CD1c-positive myeloid dendritic cell (primary cell): ENCODE measurements around the gene LRRC18.

Experiments
- DNase-seq: peaks from one replicate; pipeline ENCODE4 v3.0.0-alpha.2; 2016; ENCODE audit errors: extremely low spot score

Gene LRRC18

DNA sequence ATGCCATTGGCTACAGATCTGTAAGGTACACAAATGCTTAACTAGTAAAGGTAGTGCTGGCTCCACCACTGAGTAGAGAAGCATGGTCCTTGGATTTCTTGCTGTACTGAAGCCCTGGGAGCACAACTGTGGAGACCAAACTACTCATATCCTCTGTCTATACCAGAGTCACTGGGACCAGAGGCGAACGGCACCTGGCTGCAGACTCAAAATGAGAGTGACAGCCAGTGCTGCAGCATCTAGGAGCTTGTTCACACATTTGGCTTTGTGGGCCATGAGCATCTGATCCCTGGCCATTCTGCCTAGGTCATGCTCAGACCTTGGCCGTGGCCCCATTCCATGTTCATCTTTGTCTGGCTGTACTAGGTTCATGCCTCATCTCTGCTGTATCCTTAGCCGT is 31.9 kb downstream of the LRRC18 start:
- DNase-seq = no peak

DNA sequence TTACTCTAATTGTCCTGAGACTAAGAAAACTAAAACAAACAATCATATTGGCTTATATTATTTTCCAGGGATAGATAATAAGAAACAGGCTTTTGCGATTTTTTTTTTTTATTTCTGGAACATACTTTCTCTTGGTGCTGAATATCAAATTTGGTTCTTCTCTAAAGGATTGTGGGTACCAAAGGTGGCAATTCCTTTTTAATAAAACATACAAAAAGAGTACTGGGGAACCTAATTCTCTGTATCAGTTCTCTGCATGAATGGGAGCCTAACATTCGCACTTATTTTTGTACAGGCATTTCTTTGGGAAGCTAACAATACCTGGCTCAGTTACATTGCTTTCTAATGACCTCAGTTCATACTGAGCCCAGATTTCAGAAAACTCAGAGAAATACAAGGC is 32.8 kb downstream of the LRRC18 start:
- no peak for DNase-seq

DNA sequence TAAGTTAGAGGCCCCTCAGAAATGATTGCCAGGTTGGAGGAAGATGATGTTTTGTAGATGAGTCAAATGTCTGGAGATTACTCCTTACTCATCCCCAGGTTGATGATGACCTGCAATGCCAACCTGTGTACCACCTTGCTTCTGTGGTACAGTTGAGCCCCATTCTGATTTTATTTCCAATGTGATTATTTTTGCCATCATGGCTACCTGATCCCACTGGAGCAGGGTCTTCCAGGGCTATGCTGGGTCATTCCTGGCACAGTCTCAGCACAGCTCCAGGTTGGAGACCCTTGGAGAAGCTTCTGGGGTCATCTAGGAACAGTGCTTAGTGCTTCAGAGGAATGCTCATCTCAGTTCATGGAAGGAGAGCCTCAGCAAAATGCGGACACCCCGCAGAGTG is 34.3 kb downstream of the LRRC18 start:
- no peak for DNase-seq

DNA sequence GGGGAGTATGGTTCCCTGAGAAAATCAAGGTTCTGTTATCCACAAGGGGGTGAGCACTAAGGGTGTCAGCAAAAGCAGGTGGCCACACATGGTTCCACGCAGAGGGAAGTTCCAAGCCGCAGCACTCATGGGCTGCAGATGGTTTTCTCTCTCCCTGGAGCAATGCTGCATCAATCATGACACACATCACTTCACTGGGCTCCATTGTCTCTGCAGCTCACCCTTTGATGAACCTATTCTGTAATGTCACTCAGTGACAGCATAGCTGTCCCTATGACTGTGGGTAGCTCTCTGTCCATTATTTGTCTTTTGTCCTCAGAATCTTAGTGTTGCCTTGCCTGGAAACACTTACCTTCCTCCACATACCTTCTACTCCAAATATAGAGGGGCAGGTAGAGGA is 34.8 kb downstream of the LRRC18 start:
- DNase-seq = no peak

DNA sequence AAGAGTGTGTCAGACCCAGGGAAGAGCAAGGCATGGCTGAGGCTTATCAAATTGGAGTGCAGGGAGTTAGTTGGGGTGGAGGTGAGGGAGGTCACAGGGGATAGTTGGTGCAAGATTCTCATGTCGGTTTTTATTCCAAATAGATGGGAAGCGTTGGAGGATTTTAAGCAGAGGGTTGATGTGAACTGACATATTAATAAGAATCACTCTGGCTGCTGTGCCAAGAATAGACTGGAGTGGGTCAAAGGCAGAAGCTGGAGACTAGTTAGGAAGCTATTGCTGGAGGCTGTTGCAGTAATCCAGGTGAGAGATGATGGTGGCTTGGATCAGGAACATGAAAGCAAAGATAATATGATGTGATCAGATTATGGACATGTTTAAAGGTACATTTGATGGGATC is 36.5 kb downstream of the LRRC18 start:
- no peak for DNase-seq

DNA sequence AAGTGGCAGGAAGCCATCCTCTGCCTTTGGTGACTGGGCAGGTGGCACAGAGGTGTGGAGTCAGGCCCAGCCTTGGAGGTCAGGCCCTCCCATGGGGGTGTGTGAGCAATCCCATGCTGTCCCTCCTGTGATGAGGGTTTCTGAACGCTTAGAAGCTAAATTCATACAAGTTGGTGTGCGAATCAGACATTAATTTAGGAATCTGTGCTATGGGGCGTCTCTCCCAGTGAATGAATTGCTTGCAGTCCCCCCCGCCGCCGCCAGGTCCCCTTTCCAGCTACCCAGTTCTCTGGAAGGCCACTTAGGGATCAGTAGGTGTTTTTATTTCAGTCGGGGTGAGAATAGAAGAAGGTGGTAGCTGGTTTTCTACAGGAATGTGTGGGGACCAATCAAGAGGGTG is 37.5 kb downstream of the LRRC18 start:
- no peak for DNase-seq

DNA sequence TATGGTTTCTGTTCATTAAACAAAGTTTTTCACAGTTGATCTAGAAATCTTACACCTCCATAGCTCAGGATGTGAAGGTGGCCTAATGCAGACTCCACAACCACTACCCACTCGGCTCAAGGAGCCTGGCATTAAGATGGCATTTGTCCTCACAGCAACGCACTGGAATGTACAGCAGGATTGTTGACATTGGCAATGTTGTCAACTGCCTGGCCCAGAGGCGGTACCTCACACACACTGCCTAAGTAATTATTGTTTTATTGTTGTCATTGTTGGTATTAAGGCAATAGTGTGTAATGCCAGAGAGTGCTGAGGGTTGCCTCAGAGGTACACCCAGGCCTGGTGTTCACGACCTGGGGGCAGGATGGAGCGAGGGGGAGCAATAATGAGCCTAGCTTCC is 38.3 kb downstream of the LRRC18 start:
- DNase-seq = no peak

DNA sequence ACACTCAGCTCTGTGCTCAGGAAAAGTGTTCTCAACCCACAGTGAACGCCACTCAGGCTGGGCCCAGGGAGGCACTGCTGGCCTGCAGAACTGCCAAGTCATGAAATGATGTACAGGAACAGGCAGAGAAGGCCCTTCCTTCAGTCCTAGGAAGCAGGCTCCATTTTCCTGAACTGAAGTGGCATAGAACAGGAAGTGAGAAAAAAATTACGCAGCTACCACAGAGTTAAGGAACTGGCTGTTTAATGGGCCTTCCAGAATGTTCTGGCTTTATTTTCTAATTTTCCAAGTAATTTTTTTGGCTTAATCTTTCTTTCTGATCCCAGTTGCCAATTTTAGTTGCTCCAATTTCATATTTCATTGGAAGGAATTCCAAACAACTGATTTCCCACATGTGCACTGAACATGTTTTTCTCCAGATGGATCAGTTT is 39.3 kb downstream of the LRRC18 start:
- peak; percentile 86 for DNase-seq

DNA sequence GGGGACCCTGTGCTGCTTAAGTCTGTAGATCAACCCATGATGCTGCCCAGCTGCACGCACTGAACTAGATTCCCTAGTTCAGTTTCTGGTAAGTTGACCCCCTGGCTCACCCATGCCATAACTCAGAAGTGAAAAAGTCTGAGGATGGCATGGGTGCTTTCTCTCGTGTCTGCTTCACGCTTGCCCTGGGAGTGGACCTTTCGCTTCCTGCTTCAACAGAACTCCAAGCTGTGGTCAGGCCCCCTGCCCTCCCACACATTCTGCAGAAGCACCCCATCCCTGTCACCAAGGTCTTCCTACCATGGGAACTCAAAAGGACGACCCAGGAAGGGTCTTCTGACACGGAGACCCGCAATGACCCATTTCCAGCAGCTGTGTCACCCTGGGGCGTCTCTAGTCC is 39.9 kb downstream of the LRRC18 start:
- peak; percentile 74 for DNase-seq

DNA sequence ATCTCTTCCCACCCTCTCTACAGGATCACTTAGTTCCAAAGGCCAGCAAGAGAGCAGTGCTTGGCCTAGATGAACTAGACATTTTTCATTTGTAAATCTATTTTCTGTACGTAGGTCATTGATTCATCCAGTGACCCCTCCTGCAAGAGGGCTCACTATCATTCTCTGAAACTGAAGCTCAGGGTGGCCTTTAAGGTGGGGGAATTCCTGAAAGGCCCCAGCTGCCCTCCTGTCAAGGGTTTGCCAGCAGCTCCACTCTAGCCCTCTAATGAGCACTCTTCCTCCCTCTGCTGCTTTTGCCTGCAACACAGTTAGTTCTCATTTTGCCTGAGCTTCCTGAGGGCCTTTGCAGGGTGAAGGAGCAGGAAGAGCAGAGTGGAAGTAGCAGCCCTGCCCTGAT is 41.2 kb downstream of the LRRC18 start:
- DNase-seq = peak; percentile 26

DNA sequence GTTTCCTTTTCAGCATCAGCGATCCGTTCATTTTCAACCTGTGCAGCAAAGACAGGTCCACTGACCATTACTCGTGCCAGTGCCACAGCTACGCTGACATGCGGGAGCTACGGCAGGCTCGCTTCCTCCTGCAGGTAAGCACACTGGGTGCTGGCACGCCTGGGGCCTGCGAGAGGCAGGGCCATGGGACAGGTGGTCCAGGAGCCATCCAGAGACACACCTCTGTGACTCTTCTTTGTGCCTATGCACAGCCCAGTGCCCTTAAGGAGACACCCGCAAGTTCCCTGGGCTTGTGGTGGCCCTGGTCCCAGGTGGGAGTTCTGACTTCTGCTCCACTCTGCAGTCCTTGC is 42.2 kb downstream of the LRRC18 start:
- no peak for DNase-seq

DNA sequence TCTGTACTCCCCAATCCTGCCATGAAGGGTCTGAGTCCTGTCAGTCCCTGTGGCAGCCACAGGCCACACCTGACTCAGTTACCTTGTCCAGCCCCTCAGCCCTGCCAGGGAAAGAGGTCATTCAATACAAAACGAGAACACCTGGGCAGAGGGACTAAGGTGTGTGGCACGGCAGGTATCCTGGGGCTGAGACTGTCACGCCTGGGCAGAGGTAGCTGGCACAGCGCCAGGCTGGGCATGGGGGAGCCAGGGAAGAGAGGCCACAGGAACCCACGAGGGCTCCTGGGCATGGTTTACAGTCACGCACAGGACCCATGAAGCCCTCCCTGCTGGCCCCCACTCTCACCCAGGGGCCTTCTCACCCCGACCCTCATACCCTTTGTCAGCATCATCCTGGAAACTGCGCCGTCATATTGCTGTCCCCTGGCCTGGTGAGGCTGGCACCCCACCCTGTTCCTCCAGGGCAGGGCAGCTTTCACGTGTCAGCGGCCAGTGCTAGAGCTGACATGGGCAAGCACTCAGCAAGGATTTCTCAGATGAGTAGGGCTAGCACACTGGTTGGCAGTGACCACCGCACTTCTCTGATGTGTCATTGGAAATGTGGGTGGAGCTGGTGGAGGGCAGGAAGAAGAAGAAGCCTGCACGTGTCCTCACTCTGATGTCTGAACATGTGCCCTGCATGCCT is 42.7 kb downstream of the LRRC18 start:
- DNase-seq = peak; percentile 11

DNA sequence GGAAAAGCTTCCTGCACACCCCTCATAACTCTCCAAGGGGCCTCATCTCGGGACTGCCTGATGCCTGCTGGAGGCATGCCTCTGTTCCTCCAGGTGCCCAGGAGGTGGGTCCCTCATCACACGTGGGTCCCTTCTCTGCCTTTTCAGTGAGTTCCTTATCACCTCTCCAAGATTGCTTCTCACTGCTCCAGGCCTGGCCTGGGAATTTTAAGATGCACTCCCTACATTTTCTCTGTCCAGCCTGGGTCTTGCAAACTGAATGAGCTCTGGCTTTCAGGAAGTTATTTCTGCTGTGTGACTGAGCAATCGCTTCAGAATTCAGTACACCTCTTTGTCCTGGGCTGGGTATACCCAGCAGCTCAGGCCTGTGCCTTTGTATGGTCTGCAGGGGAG is 43.8 kb downstream of the LRRC18 start:
- no peak for DNase-seq

DNA sequence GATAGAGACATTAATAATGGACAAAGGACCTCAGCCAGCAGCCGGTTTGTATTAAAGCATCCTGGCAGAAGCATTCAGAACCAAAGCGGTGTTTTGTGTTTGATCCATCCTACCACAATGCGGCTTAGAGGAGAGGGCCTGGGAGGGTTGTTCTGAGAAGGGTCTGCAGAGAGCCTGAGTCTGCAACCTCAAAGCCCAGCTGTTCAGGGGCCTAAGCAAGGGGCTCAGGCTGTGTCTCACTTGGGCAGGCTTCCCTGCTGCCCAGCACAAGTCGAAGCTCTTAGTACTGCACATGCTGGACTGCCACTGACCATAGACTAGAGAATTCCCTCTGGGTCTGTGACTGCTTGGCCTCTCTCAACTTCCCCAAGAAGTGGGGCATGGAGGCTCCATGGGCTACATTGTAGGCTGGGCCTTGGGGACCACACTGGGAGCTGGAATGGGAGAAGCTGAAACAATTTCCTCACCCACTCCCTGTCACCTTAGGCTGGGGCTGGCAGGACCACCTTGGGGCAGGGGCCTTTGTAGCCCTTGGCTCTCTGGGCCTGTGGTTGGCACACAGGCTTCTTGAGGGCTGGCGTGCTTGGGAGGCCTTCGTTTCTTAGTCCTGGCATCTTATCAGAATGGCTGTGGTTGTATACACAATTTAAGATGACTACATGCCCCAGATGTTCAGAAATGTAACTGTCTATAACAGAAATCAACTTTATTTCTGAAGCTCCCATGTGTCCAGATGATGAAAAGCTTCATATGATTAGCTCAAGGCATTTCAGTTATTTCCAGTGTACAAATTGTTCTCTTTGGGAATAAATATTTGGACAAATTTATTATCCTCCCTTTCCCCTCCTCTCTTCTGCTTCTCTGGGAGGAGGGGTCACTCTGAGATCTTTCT is 44.5 kb downstream of the LRRC18 start:
- no peak for DNase-seq

DNA sequence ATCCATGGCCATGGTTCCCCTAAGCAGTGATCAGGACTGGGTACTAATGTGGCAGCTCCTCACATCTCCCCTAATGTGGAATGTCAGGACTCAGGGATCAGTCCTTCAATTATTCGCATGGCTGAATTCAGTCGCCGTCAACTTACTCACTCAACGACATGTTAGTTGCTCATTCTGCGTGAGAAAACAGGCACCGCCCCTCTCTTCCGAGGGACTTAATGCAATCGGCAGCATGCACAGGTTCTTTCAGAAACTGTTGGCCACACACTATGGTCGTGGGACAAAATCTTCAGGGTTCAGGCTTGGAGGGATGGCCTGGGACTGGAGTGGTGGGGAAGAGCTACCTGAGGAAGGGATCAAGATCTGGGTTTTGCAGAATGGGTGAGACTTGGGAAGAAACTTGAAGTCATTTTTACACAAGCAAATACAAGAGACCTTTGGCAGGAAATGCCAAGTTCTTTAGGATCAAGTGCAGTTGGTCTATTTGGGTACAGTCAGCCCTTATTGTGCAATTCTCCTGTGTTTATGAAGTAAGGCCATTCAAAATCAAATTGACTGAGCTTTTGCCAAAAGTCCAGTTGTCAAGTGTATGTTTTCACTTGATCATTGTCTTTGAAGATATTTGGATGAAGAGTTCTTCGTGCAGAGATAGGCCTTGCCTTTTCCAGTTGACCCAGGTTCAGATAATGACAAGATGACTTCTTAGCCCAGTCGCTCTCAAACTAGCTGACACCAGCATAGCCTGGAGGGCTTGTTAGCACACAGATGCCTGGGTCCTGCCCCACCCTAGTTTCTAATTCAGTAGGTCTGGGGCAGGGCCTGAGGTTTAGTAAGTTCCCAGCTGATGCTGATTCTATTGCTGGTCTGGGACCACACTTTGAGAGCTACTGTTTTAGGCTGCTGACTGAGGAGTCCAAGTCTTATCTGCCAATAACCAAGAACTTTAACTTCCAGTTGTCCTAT is 48.5 kb downstream of the LRRC18 start:
- no peak for DNase-seq

DNA sequence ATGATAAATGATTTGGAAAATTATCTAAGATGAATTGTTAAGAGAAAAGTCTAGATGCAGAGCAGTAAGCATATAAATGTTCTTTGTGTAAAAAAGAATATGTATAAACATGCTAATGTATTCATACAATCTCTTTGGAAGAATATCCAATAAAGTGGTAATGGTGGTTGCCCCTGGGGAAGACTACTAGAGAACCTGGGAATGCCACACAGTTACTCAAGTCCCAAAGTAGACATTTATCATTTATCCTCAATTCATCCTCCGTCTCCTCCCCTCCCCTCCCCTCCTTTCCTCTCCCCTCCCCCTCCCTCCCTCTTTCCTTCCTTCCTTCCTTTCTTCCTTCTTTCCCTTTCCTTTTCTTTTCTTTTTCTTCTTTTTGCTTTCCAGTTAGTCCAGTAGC is 51.7 kb downstream of the LRRC18 start:
- DNase-seq = no peak

DNA sequence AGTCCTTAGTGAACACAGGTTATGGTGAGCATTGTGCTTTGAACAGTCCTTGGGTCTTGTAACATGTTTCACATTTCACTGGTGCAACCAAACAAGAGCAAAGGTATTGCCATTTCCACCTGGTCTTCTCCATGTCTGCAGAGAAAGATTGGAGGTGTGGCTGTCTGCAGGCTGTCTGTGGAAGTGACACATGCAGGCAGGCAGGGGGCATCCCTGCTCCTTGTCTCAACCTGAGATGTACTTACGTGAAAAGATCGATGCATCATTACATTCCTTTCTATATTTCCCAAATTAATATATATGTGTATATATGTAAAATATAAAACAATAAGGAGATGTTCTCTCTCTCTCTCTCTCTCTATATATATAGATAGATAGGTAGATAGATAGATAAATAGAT is 54.3 kb downstream of the LRRC18 start:
- DNase-seq = no peak

DNA sequence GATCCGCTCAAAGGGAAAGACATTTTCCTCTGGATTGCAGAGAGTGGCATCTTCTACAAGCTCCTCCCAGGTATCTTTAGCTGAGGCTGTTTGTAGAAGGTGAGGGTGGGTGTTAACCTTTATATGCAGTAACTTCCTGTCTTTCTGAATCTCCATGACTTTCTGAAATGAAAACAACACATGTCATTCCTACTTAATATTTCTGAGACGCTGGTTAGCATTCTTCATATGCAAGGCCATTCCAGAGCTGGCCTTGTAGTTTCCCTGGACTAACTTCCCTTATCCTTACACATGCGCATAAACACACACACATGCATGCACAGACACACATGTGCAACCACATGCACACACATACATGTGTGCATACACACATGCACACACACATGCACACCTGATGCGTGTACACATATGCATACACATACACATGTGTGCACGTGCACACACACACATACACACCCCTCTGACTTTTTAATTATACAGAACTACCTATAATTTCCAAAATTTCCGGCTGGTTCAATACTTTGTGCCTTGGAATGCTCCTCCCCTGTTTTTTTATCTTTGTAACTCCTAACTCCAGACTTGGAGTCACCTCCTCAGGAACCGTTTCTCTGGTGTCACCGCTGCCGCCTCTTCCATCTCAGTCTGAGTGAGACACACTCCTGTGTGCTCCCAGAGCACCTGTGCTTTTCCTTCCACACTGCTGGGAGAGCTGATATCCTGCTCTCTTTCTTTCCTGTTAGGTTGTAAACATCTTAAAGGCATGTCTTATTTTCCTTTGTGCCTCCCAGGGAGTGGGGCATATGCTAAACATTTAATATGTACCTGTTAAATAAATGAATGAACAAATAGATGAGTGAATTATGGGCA is 55.2 kb downstream of the LRRC18 start:
- no peak for DNase-seq

DNA sequence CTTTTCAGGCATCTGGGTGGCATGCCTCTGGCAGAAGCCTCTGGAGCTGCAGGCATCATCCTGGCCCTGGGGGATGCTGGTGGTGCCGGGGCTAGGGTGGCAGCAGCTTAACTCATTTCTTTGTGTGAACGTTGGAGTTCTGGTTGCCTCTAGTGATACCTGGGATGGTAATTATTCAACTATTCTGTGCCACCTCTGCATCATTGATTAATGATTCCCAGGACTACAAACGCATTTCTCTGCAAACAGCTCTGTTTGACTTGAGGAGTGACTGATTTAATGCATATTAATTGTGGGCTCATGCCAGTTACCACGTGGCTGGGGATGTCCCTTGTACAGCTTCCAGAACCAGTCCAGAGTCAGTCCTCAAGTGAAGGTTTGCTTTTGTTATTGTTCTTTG is 55.9 kb downstream of the LRRC18 start:
- DNase-seq = no peak

DNA sequence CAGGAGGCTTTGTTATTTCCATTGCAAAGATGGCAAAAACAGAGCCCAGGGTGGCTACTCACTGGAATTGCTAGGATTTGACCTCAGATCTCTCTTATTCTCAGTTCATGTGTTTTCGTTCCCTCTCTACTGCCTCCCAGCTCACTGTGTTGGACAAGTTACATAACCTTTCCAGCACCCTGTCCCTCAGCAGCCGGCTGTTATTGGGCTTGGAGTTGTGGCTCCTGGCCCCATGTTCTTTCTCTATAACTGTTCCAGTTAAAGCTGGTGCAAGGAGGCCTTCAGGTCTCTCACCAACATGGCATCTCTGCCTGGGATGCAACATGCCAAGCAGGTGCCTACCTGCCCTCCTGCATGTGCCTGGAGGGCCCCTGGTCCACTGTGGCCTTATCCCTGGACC is 56.8 kb downstream of the LRRC18 start:
- DNase-seq = no peak

DNA sequence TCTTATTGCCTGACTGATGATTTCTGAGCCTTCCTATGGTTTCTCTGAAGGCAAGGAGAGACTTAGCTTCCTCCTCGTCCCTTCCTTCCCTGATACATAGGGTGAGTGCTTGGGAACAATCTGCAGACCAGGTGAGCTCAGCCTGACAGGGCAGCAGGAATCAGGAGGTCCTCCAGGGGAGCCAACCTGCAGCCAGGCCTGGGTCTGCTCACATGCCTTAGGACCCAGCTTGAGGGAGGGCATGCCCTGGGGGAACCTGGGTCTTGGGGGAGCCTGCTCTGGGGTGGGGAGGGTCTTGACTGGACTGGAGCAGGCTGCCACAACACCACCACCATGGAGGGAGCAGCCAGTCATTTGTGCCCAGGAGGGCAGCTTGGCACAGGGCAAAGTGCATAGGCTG is 57.7 kb downstream of the LRRC18 start:
- no peak for DNase-seq
